HCT116 (cell line): ENCODE results near the gene ZFP1.

Experiments
- CTCF ChIP-seq, 3 experiments: fragments of 200-600 bp in 1 of 3; sonication (generic) in 1 of 3; IDR thresholded peaks in 2 of 3; conservative IDR thresholded peaks in 1 of 3; 2 replicates each; pipeline ENCODE4 v1.5.1; 2012 to 2017; ENCODE audit warnings: low read depth in 2 of 3, low read length in 2 of 3, antibody characterized with exemption in 1 of 3, borderline replicate concordance in 1 of 3, control low read depth in 1 of 3, mild to moderate bottlenecking in 1 of 3, mixed read lengths in 1 of 3, mixed run types in 1 of 3, moderate library complexity in 1 of 3; ENCODE audit not compliant: insufficient read depth in 1 of 3
- EZH2 ChIP-seq: fragments of 200-600 bp; sonication (generic); IDR thresholded peaks from 2 replicates; pipeline ENCODE4 v1.6.1; 2017; ENCODE audit warnings: antibody characterized with exemption, mixed run types
- JUND ChIP-seq: IDR thresholded peaks from 2 replicates; pipeline ENCODE4 v1.6.1; 2012
- POLR2AphosphoS5 ChIP-seq: IDR thresholded peaks from 2 replicates; pipeline ENCODE4 v1.6.1; 2011; ENCODE audit warnings: mild to moderate bottlenecking, low read depth, low read length, moderate library complexity
- REST ChIP-seq: IDR thresholded peaks from 2 replicates; pipeline ENCODE4 v1.6.1; 2012; ENCODE audit warnings: low read depth
- SIN3A ChIP-seq: IDR thresholded peaks from 2 replicates; pipeline ENCODE4 v1.6.1; 2012; ENCODE audit warnings: low read depth

- TF ChIP-seq EZH2, result no peak
- TF ChIP-seq POLR2AphosphoS5, result no peak
- TF ChIP-seq CTCF (IDR thresholded peaks at IDR 0.05 in 2 of 3, conservative IDR thresholded peaks at IDR 0.05 in 1 of 3; ENCODE audit: borderline replicate concordance in 1 of 3, insufficient read depth in 1 of 3, low read depth in 2 of 3, low read length in 2 of 3), result no peak
- no peak for TF ChIP-seq SIN3A
- TF ChIP-seq JUND, result no peak
- no peak for TF ChIP-seq REST
Observed at GRCh38 chr16:75196836-75197235, 48.5 kb downstream of the ZFP1 start.
